ENCODE data around the gene DNM2. TPM values are rescaled to one million over a fixed set of nuclear protein-coding genes. Genes with fewer than 3 reads are reported as not detected.

DNM2 gene
- total and polyA plus RNA-seq, 10 of the 15 experiments (the other 5 are each of a cell fraction or from before 2014, with no cell fraction given) = 1.2 to 146 (median 68.9) TPM

GRCh38 chr19:10796653-10797052 lies 78.8 kb downstream of the DNM2 start (continued):
- TF ChIP-seq, protein P1, sequence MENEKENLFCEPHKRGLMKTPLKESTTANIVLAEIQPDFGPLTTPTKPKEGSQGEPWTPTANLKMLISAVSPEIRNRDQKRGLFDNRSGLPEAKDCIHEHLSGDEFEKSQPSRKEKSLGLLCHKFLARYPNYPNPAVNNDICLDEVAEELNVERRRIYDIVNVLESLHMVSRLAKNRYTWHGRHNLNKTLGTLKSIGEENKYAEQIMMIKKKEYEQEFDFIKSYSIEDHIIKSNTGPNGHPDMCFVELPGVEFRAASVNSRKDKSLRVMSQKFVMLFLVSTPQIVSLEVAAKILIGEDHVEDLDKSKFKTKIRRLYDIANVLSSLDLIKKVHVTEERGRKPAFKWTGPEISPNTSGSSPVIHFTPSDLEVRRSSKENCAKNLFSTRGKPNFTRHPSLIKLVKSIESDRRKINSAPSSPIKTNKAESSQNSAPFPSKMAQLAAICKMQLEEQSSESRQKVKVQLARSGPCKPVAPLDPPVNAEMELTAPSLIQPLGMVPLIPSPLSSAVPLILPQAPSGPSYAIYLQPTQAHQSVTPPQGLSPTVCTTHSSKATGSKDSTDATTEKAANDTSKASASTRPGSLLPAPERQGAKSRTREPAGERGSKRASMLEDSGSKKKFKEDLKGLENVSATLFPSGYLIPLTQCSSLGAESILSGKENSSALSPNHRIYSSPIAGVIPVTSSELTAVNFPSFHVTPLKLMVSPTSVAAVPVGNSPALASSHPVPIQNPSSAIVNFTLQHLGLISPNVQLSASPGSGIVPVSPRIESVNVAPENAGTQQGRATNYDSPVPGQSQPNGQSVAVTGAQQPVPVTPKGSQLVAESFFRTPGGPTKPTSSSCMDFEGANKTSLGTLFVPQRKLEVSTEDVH (IDR thresholded peaks at IDR 0.05; ENCODE audit: low read depth, partially characterized antibody) = no peak
- no peak for TF ChIP-seq ZNF207 (IDR thresholded peaks at IDR 0.05; ENCODE audit: borderline replicate concordance)
- TF ChIP-seq SMARCA5 (IDR thresholded peaks at IDR 0.05) = no peak
- no peak for TF ChIP-seq RELA (IDR thresholded peaks at IDR 0.05; ENCODE audit: borderline replicate concordance, partially characterized antibody)
- no peak for TF ChIP-seq RBBP5 (conservative IDR thresholded peaks at IDR 0.05)
- TF ChIP-seq TBL1XR1 (IDR thresholded peaks at IDR 0.05; ENCODE audit: low read depth, low read length) = no peak

- intact Hi-C loops (cut with micrococcal nuclease; ENCODE audit: unreplicated experiment) (no loop called here), in situ Hi-C loops (cut with MboI) (no loop called here)
- no peaks in the 10 kb centered on the region for H3K79me2 ChIP-seq (ENCODE audit: control insufficient read depth, insufficient read depth, low read length)
- BruUV-seq (replicated peaks) = no TSS peak
- no peak overlapping the region for H3K4me2 ChIP-seq (ENCODE audit: control insufficient read depth, insufficient read depth)
- DNase-seq (ENCODE audit: low read depth, low spot score) (no peak), ATAC-seq (no peak), FAIRE-seq (no peak)
- RAD21 ChIA-PET (ENCODE audit: unreplicated experiment) = interaction anchor here (2.8 kb wide), 1 partner anchor 79 kb away, joined by 11 read pairs; the partner anchor contains the start of gene DNM2
- no peak for TF ChIP-seq SPI1 (IDR thresholded peaks at IDR 0.05; ENCODE audit: borderline replicate concordance, insufficient read depth, low read depth, low read length)
- TF ChIP-seq YY1 (IDR thresholded peaks at IDR 0.05; ENCODE audit: low read depth, low read length) = no peak
- no peak for TF ChIP-seq CHD2 (IDR thresholded peaks at IDR 0.05; ENCODE audit: borderline replicate concordance, low read depth, low read length)
- TF ChIP-seq, protein P2, sequence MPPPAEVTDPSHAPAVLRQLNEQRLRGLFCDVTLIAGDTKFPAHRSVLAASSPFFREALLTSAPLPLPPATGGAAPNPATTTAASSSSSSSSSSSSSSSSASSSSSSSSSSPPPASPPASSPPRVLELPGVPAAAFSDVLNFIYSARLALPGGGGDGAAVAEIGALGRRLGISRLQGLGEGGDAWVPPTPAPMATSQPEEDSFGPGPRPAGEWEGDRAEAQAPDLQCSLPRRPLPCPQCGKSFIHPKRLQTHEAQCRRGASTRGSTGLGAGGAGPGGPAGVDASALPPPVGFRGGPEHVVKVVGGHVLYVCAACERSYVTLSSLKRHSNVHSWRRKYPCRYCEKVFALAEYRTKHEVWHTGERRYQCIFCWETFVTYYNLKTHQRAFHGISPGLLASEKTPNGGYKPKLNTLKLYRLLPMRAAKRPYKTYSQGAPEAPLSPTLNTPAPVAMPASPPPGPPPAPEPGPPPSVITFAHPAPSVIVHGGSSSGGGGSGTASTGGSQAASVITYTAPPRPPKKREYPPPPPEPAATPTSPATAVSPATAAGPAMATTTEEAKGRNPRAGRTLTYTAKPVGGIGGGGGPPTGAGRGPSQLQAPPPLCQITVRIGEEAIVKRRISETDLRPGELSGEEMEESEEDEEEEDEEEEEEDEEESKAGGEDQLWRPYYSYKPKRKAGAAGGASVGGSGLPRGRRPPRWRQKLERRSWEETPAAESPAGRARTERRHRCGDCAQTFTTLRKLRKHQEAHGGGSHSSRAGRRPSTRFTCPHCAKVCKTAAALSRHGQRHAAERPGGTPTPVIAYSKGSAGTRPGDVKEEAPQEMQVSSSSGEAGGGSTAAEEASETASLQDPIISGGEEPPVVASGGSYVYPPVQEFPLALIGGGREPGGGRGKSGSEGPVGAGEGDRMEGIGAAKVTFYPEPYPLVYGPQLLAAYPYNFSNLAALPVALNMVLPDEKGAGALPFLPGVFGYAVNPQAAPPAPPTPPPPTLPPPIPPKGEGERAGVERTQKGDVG (CRISPR knock-in tag; IDR thresholded peaks at IDR 0.05) = no peak
- TF ChIP-seq ZSCAN29 (IDR thresholded peaks at IDR 0.05) = no peak
- no peak for TF ChIP-seq TBL1XR1 (IDR thresholded peaks at IDR 0.05; ENCODE audit: low read depth, low read length)
- H3K27ac ChIP-seq (ENCODE audit: control insufficient read depth, insufficient read depth) = no peak overlapping the region; the same call in 1 of the 2 replicates
- peaks cover 27 to 36% of the 10 kb centered on the region in 2 experiments for H3K36me3 ChIP-seq (ENCODE audit: control insufficient read depth in 2 of 2, insufficient read depth in 2 of 2, low read length in 1 of 2)
- POLR2A ChIA-PET = interaction anchor here (0.6 kb wide), 1 partner anchor 58 kb away, joined by 11 read pairs; no protein-coding TSS in a partner anchor
- no peak overlapping the region for H3K9ac ChIP-seq (ENCODE audit: control insufficient read depth, insufficient read depth, low read length)
- CTCF ChIA-PET = interaction anchor here (0.6 kb wide), 1 partner anchor 25 kb away, joined by 3 read pairs; no protein-coding TSS in a partner anchor
- H3K9me3 ChIP-seq (replicated peaks; ENCODE audit: control insufficient read depth, insufficient read depth, low read length) = no peaks in the 10 kb centered on the region
- no peaks in the 10 kb centered on the region for H3K27me3 ChIP-seq (replicated peaks in 1 of 2; ENCODE audit: control insufficient read depth in 2 of 2, insufficient read depth in 2 of 2, low read length in 1 of 2)
- H2AFZ ChIP-seq (ENCODE audit: control insufficient read depth, low read depth, low read length) = no peak overlapping the region
- no peak overlapping the region for H3K4me3 ChIP-seq
- H4K20me1 ChIP-seq (ENCODE audit: control insufficient read depth, insufficient read depth) = no peaks in the 10 kb centered on the region
- WGBS (ENCODE audit: insufficient coverage, insufficient replicate concordance, low lambda C conversion rate, missing lambda C conversion rate) = 35% methylated on average over 14 of the region's 14 CpGs
- SMC1A ChIA-PET (ENCODE audit: uncharacterized antibody, unreplicated experiment) = interaction anchor here (1.1 kb wide), 1 partner anchor 80 kb away, joined by 3 read pairs; no protein-coding TSS in a partner anchor
- H3K4me1 ChIP-seq (ENCODE audit: control insufficient read depth, insufficient read depth, low read length) = peaks cover 3% of the 10 kb centered on the region
Measured at GRCh38 chr19:10797078-10797477, 79.2 kb downstream of the DNM2 start.
